Mononuclear cell (primary cell): ENCODE results near the gene MRRF. TPM values are rescaled to one million over a fixed set of nuclear protein-coding genes. Genes with fewer than 3 reads are reported as not detected.

Source experiments
- H3K27me3 ChIP-seq: 2 replicates; pipeline ENCODE4 v1.6.0; 2011; ENCODE audit warnings: low read length, control low read depth; ENCODE audit not compliant: insufficient read depth
- H3K4me1 ChIP-seq: 2 replicates; pipeline ENCODE4 v1.5.1; 2011; ENCODE audit warnings: mild to moderate bottlenecking, low read length, control low read depth; ENCODE audit not compliant: insufficient read depth
- H3K4me3 ChIP-seq: 2 replicates; pipeline ENCODE4 v1.5.1; 2011; ENCODE audit warnings: mild to moderate bottlenecking, low read length, moderate library complexity
- H3K9me3 ChIP-seq: 2 replicates; pipeline ENCODE4 v1.5.1; 2011; ENCODE audit warnings: low read depth, mild to moderate bottlenecking, control low read depth, low read length
- total RNA-seq: library from RNA; depleted of rRNA; stranded (reverse); fragments of >200 nt; gene quantifications from one replicate; pipeline ENCODE4 v1.2.3, GENCODE V29; 2012

MRRF gene
- total RNA-seq, 1 donor, result 29.5 TPM

GRCh38 chr9:122380293-122380692 lies 115.6 kb downstream of the MRRF start:
- peaks cover 6% of the 10 kb centered on the region for H3K9me3 ChIP-seq
- peaks cover 15% of the 10 kb centered on the region for H3K4me1 ChIP-seq
- H3K27me3 ChIP-seq, result no peaks in the 10 kb centered on the region
- H3K4me3 ChIP-seq, result no peak overlapping the region

Other genes starting within 250 kb of the MRRF start
- gene TTLL11, start 171.6 kb upstream of the MRRF start, total RNA-seq, result 1.0 TPM
- 1.2 TPM for gene NDUFA8, start 105.1 kb upstream of the MRRF start, total RNA-seq
- gene MORN5, start 105.0 kb upstream of the MRRF start, total RNA-seq, result not detected
- under 0.01 TPM for gene LHX6, start 35.9 kb upstream of the MRRF start, total RNA-seq
- gene RBM18, start within 50 bp of the MRRF start, total RNA-seq, result 23.2 TPM
- gene PTGS1, start 106.1 kb downstream of the MRRF start, total RNA-seq, result 28.3 TPM
- gene OR1J1, start 213.0 kb downstream of the MRRF start, total RNA-seq, result not detected
- gene OR1J2, start 245.9 kb downstream of the MRRF start, total RNA-seq, result not detected